OCI-LY7 (cell line): ENCODE data around the gene BAIAP2L2. TPM values are rescaled to one million over a fixed set of nuclear protein-coding genes. Genes with fewer than 3 reads are reported as not detected.
A peak's percentile ranks its signal among the peaks of the same experiment; 100 is the strongest.

ENCODE experiments used
- BruUV-seq: library from RNA; stranded (reverse); fragments of 400-500 nt; replicated peaks from 2 replicates; lab custom pipeline; 2021; lab: Mats Ljungman, UMichigan
- CTCF ChIA-PET: fragments of 300-600 bp; sonication (Branson Sonifier 250); formaldehyde crosslinking; loops from one replicate; lab custom pipeline; 2022; ENCODE audit warnings: antibody characterized with exemption; ENCODE audit not compliant: unreplicated experiment; lab: Charles Lee
- POLR2A ChIA-PET: fragments of 300-600 bp; sonication (Branson Sonifier 250); formaldehyde crosslinking; loops from one replicate; lab custom pipeline; 2022; ENCODE audit warnings: antibody characterized with exemption; lab: Charles Lee
- DNase-seq: peaks from one replicate; pipeline ENCODE4 v3.0.0-alpha.2; 2015; ENCODE audit warnings: low spot score
- H2AFZ ChIP-seq: fragments of 200-600 bp; sonication (generic), shearing (Covaris generic); 2 replicates; pipeline ENCODE4 v1.6.1; 2014; ENCODE audit warnings: mild to moderate bottlenecking, antibody characterized with exemption, low read length, moderate library complexity
- H3K27ac ChIP-seq: fragments of 200-600 bp; sonication (generic); 2 replicates; pipeline ENCODE4 v1.5.1; 2014; ENCODE audit warnings: mixed run types, low read depth, mild to moderate bottlenecking, moderate library complexity, low read length, inconsistent platforms; ENCODE audit not compliant: poor library complexity, severe bottlenecking
- H3K36me3 ChIP-seq: fragments of 200-600 bp; sonication (generic); 2 replicates; pipeline ENCODE4 v1.6.1; 2014; ENCODE audit warnings: mild to moderate bottlenecking, antibody characterized with exemption, low read length, moderate library complexity, mixed read lengths; ENCODE audit not compliant: insufficient read depth
- H3K4me1 ChIP-seq: fragments of 200-600 bp; sonication (generic); 2 replicates; pipeline ENCODE4 v1.5.1; 2014; ENCODE audit warnings: mild to moderate bottlenecking, low read length; ENCODE audit not compliant: insufficient read depth, poor library complexity, severe bottlenecking
- H3K4me2 ChIP-seq: fragments of 200-600 bp; sonication (generic); 2 replicates; pipeline ENCODE4 v1.6.1; 2014; ENCODE audit warnings: mild to moderate bottlenecking, low read length
- H3K4me3 ChIP-seq: fragments of 200-600 bp; sonication (generic); 2 replicates; pipeline ENCODE4 v1.5.1; 2014; ENCODE audit warnings: mild to moderate bottlenecking, low read depth, low read length; ENCODE audit not compliant: poor library complexity, severe bottlenecking
- H3K79me2 ChIP-seq: fragments of 200-600 bp; sonication (generic); 2 replicates; pipeline ENCODE4 v1.6.1; 2016; ENCODE audit warnings: low read depth, mild to moderate bottlenecking, low read length, moderate library complexity, mixed read lengths; ENCODE audit not compliant: insufficient read depth
- H3K9me2 ChIP-seq: fragments of 200-600 bp; sonication (generic); 2 replicates; pipeline ENCODE4 v1.6.1; 2016; ENCODE audit warnings: mild to moderate bottlenecking, low read length, mixed read lengths; ENCODE audit not compliant: insufficient read depth
- H3K9me3 ChIP-seq: fragments of 200-600 bp; sonication (generic); 2 replicates; pipeline ENCODE4 v1.6.1; 2014; ENCODE audit warnings: mild to moderate bottlenecking, mixed run types, low read length, mixed read lengths
- H4K20me1 ChIP-seq: fragments of 200-600 bp; sonication (generic); 2 replicates; pipeline ENCODE4 v1.6.1; 2014; ENCODE audit warnings: mild to moderate bottlenecking, antibody characterized with exemption, low read length, moderate library complexity, mixed read lengths; ENCODE audit not compliant: insufficient read depth
- CTCF ChIP-seq: fragments of 200-600 bp; sonication (generic); conservative IDR thresholded peaks from 2 replicates; pipeline ENCODE4 v1.5.1; 2014; ENCODE audit warnings: mild to moderate bottlenecking, antibody characterized with exemption, low read length, moderate library complexity, mixed read lengths
- EZH2phosphoT487 ChIP-seq: fragments of 200-600 bp; sonication (generic); IDR thresholded peaks from 2 replicates; pipeline ENCODE4 v1.6.1; 2018; ENCODE audit warnings: low read depth, borderline replicate concordance, mild to moderate bottlenecking, mixed run types, antibody characterized with exemption, low read length, moderate library complexity, mixed read lengths
- intact Hi-C: fragments of 100-400 bp; cut with micrococcal nuclease; formaldehyde crosslinking; loops from one replicate; pipeline ENCODE4 v1.10.0; 2022; ENCODE audit not compliant: unreplicated experiment
- total RNA-seq, 2 experiments: library from RNA; depleted of rRNA in 1 of 2; stranded (reverse); fragments of >200 nt in 1 of 2; shearing (Covaris generic) in 1 of 2; gene quantifications; 2 replicates each; pipeline ENCODE4 v1.2.3, GENCODE V29; 2014 to 2022

Gene BAIAP2L2
- total RNA-seq, 2 experiments from 2014 or later = 0.35 to 1.9 TPM

- no peak for TF ChIP-seq EZH2phosphoT487
- H3K4me1 ChIP-seq = no peaks in the 10 kb centered on the region
- no peaks in the 10 kb centered on the region for H3K36me3 ChIP-seq
- no TSS peak for BruUV-seq
- CTCF ChIA-PET = no interaction called here
- H4K20me1 ChIP-seq = no peaks in the 10 kb centered on the region
- H2AFZ ChIP-seq = no peak overlapping the region
- H3K4me3 ChIP-seq = no peak overlapping the region
- no peaks in the 10 kb centered on the region for H3K79me2 ChIP-seq
- no peak overlapping the region for H3K27ac ChIP-seq
- H3K9me3 ChIP-seq = no peaks in the 10 kb centered on the region
- no peak for DNase-seq
- POLR2A ChIA-PET = no interaction called here
- H3K9me2 ChIP-seq = no peaks in the 10 kb centered on the region
- intact Hi-C loops = no loop called here
- H3K4me2 ChIP-seq = no peak overlapping the region
These were observed 3.5 kb downstream of the BAIAP2L2 start for GRCh38 chr22:38106814-38107578.

- no peaks in the 10 kb centered on the region for H3K4me1 ChIP-seq
- no TSS peak for BruUV-seq
- CTCF ChIA-PET = interaction anchor here (0.7 to 1.5 kb wide), 3 partner anchors 23 to 862 kb away, joined by 3 to 6 read pairs (median 4); no protein-coding TSS in a partner anchor
- no peak overlapping the region for H2AFZ ChIP-seq
- H3K27ac ChIP-seq = no peak overlapping the region
- H3K9me3 ChIP-seq = no peaks in the 10 kb centered on the region
- no peaks in the 10 kb centered on the region for H3K9me2 ChIP-seq
- POLR2A ChIA-PET = interaction anchor here (0.7 kb wide), 1 partner anchor 11 kb away, joined by 3 read pairs; no protein-coding TSS in a partner anchor
- TF ChIP-seq CTCF (peak; percentile 73), EZH2phosphoT487 (no peak)
- H4K20me1 ChIP-seq = no peaks in the 10 kb centered on the region
- DNase-seq = peak; percentile 55
- H3K4me3 ChIP-seq = no peak overlapping the region
- no peak overlapping the region for H3K4me2 ChIP-seq
- no peaks in the 10 kb centered on the region for H3K36me3 ChIP-seq
- intact Hi-C loops = loop anchor here (1.0 kb wide), 1 partner anchor 52 kb away; no protein-coding TSS in a partner anchor
- H3K79me2 ChIP-seq = no peaks in the 10 kb centered on the region
These were observed 6.4 kb downstream of the BAIAP2L2 start for GRCh38 chr22:38104084-38104483.

GRCh38 chr22:38103641-38104040 lies 6.8 kb downstream of the BAIAP2L2 start:
- intact Hi-C loops = loop anchor here (1.0 kb wide), 1 partner anchor 51 kb away; no protein-coding TSS in a partner anchor
- CTCF ChIA-PET = interaction anchor here (0.7 to 1.5 kb wide), 3 partner anchors 24 to 861 kb away, joined by 3 to 6 read pairs (median 4); no protein-coding TSS in a partner anchor

More at GRCh38 chr22:38103641-38104040, 6.8 kb downstream of the BAIAP2L2 start:
- no peak overlapping the region for H3K4me2 ChIP-seq
- POLR2A ChIA-PET = interaction anchor here (0.6 to 0.7 kb wide), 2 partner anchors 10 to 172 kb away, joined by 3 read pairs; no protein-coding TSS in a partner anchor
- BruUV-seq = no TSS peak
- no peaks in the 10 kb centered on the region for H4K20me1 ChIP-seq
- H3K9me2 ChIP-seq = no peaks in the 10 kb centered on the region
- DNase-seq = no peak
- no peaks in the 10 kb centered on the region for H3K9me3 ChIP-seq
- no peaks in the 10 kb centered on the region for H3K36me3 ChIP-seq
- no peaks in the 10 kb centered on the region for H3K79me2 ChIP-seq
- TF ChIP-seq EZH2phosphoT487 (no peak), CTCF (no peak)
- no peaks in the 10 kb centered on the region for H3K4me1 ChIP-seq
- H2AFZ ChIP-seq = no peak overlapping the region
- H3K4me3 ChIP-seq = no peak overlapping the region
- no peak overlapping the region for H3K27ac ChIP-seq
